Activated naive CD8-positive, alpha-beta T cell (primary cell): ENCODE results near the gene RNU4-1.

Experiments
- H3K27ac Mint-ChIP-seq: one replicate; pipeline ENCODE4 v1.8.0; 2021; ENCODE audit warnings: mixed read lengths
- H3K27me3 Mint-ChIP-seq: one replicate; pipeline ENCODE4 v1.8.0; 2021; ENCODE audit warnings: mixed read lengths
- H3K36me3 Mint-ChIP-seq: one replicate; pipeline ENCODE4 v1.8.0; 2021; ENCODE audit warnings: mixed read lengths
- H3K4me1 Mint-ChIP-seq: one replicate; pipeline ENCODE4 v1.8.0; 2021; ENCODE audit warnings: low read depth, mixed read lengths
- H3K4me3 Mint-ChIP-seq: one replicate; pipeline ENCODE4 v1.8.0; 2021; ENCODE audit warnings: mild to moderate bottlenecking, mixed read lengths
- H3K9me3 Mint-ChIP-seq: one replicate; pipeline ENCODE4 v1.8.0; 2021; ENCODE audit warnings: low read depth, mixed read lengths

The RNU4-1 gene

GRCh38 chr12:120266180-120266870 is 26.7 kb downstream of the RNU4-1 start:
- H3K9me3 Mint-ChIP-seq = no peaks in the 10 kb centered on the region
- H3K4me1 Mint-ChIP-seq = peaks cover 38% of the 10 kb centered on the region

GRCh38 chr12:120265473-120266179 is 27.4 kb downstream of the RNU4-1 start, which contains the start of gene PXN:
TSS of gene PXN (minus strand) at chr12:120265730. CDS start at chr12:120265629, 101 bp downstream.
- Mint-ChIP-seq H3K36me3 (no peaks in the 10 kb centered on the region), H3K4me1 (peaks cover 45% of the 10 kb centered on the region), H3K4me3 (peak within 1 kb of the TSS; percentile 92), H3K9me3 (no peaks in the 10 kb centered on the region), H3K27ac (peak within 1 kb of the TSS; percentile 85), H3K27me3 (no peaks in the 10 kb centered on the region)

More at GRCh38 chr12:120266180-120266870, 26.7 kb downstream of the RNU4-1 start:
- no peaks in the 10 kb centered on the region for H3K36me3 Mint-ChIP-seq
- peak overlapping the region; percentile 83 for H3K27ac Mint-ChIP-seq
- no peaks in the 10 kb centered on the region for H3K27me3 Mint-ChIP-seq
- H3K4me3 Mint-ChIP-seq = peak overlapping the region; percentile 88

- Mint-ChIP-seq H3K27ac (peak overlapping the region; percentile 85), H3K9me3 (no peaks in the 10 kb centered on the region), H3K4me3 (peak overlapping the region; percentile 92), H3K36me3 (no peaks in the 10 kb centered on the region), H3K27me3 (no peaks in the 10 kb centered on the region), H3K4me1 (peaks cover 52% of the 10 kb centered on the region)
Measured at GRCh38 chr12:120264904-120265472, 28.0 kb downstream of the RNU4-1 start.

DNA sequence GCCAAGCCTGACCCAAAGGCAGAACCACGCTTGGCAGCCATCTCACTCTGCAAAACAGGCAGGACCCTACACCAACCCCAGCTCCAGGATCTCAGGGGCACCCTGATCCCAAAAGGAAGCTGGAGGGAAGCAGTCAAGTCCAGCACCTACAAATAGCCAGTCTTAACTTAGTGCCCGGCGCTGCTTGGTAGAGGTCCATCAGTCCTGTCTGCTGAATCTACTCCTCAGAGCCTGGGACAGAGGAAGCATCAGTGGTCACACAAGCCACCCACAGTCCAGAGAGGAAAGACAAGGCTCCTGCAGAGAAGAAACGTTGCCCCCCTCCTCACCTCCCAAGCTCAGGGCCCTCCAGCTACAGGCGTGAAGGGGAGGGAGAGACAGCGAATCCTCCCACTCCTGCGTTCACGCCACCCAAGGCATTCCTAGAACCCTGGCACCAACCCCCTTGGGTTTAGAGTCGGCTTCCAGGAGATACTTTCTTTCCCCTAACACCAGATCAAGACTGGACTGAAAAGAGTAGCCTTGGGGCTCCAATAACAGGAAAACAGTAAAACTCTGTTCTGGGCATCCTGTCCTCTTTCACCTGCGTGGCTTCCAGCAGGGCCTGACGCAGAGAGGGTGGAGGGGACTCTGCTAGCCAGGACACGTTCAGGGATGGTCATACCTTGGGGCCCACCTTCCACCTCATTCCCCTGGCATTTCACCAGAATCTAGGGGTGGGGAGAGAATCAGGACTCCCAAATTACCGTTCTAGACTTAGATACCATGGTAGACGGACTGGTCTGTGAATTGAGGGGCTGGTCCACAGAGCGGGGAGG is 28.7 kb downstream of the RNU4-1 start:
- Mint-ChIP-seq H3K27me3 (no peaks in the 10 kb centered on the region), H3K4me1 (peaks cover 59% of the 10 kb centered on the region), H3K36me3 (no peaks in the 10 kb centered on the region), H3K4me3 (peak overlapping the region; percentile 92), H3K27ac (peak overlapping the region; percentile 85), H3K9me3 (no peaks in the 10 kb centered on the region)

DNA sequence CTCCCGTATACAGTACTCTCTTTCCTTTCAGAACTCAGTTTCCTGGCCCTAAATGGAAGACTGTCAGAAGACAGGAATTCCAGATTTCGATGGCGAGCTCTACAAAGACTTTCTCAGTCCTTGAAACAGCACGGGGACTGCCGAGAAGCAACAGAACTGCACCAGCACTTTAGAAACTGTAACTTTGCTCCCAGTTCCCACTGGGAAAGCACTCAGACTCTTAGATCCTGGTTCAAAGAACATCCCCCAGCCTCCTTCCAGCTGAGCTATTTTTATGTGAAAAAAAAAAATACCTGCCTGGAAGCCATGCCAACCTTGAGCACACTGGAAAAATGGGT is 29.3 kb downstream of the RNU4-1 start:
- Mint-ChIP-seq H3K4me3 (peak overlapping the region; percentile 92), H3K4me1 (peaks cover 60% of the 10 kb centered on the region), H3K36me3 (no peaks in the 10 kb centered on the region), H3K9me3 (no peaks in the 10 kb centered on the region), H3K27ac (peak overlapping the region; percentile 85), H3K27me3 (no peaks in the 10 kb centered on the region)

DNA sequence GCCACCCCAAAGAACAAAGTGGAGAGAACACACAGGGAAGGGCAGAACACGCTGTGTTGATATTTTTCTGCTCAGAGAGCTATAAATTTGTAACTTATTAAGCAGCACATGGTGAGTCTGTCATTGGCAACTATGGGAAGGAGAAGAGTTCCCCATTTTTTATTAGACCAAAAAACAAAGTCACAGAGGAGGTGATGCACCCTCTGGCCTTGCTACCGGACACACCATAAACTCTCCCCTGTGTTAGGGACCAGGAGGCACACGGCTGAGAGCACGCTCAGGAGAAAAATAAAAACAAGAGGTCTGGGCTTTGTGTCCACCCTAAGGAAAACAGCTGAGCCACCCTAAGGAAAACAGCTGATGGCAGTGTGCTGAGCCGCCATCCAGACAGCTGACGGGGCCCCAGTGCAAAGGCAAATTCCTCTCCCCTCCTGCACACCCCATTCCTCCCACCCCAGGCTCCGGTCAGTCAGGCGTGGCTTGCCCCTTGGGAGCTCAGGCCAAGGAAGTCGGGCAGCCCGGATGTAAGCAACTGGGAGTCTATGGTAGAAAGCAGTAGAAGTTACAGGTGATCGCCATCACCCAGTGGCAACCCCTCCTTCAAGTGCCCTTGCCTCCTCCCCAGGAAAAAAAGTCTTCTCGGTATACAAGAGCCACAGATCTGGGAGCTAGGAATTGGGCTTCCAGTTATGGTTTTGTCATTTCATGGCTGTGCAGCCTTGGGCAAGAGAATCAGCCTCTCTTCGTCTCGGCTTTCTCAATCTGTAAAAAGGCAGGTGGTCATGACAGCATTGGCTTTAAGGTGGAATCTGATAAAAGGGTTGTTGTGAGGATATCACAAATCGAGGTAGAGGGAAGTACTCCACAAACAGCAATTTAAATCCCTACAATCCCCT is 29.9 kb downstream of the RNU4-1 start:
- Mint-ChIP-seq H3K27me3 (no peaks in the 10 kb centered on the region), H3K36me3 (no peaks in the 10 kb centered on the region), H3K9me3 (no peaks in the 10 kb centered on the region), H3K4me3 (peak overlapping the region; percentile 92), H3K4me1 (peaks cover 66% of the 10 kb centered on the region), H3K27ac (peak overlapping the region; percentile 76)

DNA sequence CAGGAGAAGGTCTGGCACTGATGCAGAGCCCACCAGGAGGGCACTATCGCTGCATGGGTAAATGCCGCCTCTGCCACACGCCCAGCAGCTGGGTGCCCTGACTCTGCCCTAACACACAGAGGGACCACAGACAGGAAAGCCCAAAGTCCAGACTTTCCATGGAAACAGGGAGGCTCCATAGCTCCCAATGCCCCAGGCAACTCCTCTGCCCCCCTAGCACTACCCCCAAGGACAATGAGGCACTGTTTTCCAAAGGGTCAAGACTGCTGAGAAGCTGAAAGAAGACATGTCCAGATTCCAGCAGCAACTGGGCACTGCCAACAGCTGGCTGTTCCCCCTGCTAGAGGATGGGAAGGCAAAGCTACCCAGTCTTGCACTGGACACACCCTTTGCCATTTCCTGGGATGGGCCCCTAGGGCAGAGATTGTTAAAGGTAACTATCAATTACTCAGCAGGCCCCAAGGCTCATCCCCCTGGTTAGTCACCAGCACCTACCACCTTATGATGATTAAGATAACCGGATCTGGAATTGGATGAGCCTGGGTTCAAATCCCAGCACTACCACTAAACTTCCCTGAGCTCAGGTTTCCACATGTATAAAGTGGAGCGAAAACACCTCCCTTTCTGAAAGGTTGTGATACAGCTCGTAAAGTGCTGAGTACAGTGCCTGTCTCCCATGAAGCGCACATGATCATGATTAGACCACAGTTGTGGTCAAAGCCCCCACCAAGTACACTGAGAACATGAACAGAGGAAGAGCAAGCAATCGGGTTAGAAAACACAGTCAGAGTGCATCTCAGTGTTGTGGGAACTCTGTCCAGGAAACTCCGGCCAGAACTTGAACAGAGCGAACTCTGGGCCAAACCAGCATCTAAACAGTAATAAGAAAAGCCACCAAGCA is 30.8 kb downstream of the RNU4-1 start:
- Mint-ChIP-seq H3K9me3 (no peaks in the 10 kb centered on the region), H3K27me3 (no peaks in the 10 kb centered on the region), H3K27ac (peak overlapping the region; percentile 76), H3K4me1 (peaks cover 75% of the 10 kb centered on the region), H3K4me3 (peak overlapping the region; percentile 81), H3K36me3 (no peaks in the 10 kb centered on the region)

DNA sequence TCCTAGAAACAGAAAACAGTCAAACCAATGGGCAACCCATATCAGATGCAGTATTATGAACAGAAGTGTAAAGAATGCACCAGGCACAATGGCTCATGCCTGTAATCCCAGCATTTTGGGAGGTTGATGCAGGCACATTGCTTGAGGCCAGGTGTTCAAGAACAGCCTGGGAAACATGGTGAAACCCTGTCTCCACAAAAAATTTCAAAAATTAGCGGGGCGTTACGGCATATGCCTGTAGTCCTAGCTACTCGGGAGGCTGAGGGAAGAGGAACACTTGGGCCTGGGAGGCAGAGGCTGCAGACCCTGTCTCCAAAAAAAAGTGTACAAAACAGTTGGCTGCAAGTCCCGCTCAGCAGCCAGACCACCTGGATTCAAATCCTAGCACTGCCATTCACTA is 32.4 kb downstream of the RNU4-1 start:
- Mint-ChIP-seq H3K4me3 (peak overlapping the region; percentile 38), H3K4me1 (peaks cover 82% of the 10 kb centered on the region), H3K36me3 (no peaks in the 10 kb centered on the region)

DNA sequence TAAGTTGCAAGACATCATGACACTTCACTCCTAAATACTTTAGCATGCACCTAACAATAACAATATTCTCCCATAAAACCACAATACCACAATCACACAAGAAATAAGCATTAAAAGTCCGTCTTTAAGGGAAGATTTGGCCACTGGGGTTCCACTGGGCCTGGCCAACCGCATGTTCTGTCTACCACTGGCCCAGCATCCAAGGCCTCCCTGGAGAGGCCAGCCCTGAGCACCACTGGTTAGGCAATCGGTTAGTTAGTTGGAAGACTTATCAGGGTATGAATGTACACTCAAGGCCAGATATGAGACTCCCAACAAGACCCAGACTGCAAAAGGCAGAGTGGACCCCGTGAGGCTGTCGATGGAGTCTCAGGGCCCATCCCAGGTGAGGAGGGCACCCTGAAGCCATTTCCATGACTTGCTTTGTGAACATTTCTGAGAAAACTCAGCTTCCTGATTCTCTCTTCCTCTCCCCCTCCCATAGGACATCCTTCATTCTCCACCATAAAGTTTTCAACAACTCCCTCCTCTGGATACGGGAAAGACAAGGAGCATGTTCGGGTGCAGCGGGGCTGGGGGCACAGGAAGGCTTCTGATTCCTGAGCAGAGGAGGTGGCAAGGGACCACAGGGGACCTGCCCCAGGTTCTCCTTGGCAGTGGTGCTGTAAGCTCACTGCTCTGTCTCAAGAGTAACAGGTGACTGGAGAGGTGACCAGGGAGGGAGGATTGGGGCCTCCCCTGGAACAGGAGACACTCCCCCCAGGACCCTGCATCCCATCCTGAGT is 33.4 kb downstream of the RNU4-1 start:
- Mint-ChIP-seq H3K27ac (peak overlapping the region; percentile 54), H3K36me3 (peaks cover 4% of the 10 kb centered on the region), H3K4me3 (no peak overlapping the region), H3K9me3 (no peaks in the 10 kb centered on the region), H3K4me1 (peaks cover 86% of the 10 kb centered on the region), H3K27me3 (no peaks in the 10 kb centered on the region)

More for the DNA sequence above, 32.4 kb downstream of the RNU4-1 start:
- Mint-ChIP-seq H3K27me3 (no peaks in the 10 kb centered on the region), H3K27ac (peak overlapping the region; percentile 70), H3K9me3 (no peaks in the 10 kb centered on the region)

DNA sequence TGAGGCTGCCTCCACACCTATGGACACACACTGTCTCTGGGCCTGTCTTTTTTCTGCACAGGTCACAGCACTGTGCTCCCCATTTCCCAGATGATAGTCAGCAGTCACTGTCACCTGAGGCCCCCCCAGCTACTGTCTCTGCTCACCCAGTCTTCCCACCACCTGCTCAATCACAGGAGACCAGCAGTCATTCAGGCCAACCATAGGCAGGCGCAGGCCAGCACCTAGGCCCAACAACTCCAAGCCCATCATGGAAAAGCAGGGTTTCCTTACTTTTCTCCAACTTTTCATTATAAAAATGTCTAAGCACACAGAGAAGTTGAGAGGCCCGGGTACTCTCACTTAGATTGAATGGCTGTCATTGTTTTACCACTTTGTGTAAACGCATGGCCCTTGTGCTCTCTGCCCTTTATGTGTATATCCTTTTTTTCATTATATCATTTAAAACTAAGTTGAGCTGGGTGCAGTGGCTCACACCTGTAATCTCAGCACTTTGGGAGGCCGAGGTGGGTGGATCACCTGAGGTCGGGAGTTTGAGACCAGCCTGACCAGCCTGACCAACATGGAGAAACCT is 34.6 kb downstream of the RNU4-1 start:
- peak overlapping the region; percentile 67 for H3K27ac Mint-ChIP-seq
- H3K9me3 Mint-ChIP-seq = no peaks in the 10 kb centered on the region
- peaks cover 6% of the 10 kb centered on the region for H3K36me3 Mint-ChIP-seq
- H3K4me1 Mint-ChIP-seq = peaks cover 83% of the 10 kb centered on the region
- no peak overlapping the region for H3K4me3 Mint-ChIP-seq
- no peaks in the 10 kb centered on the region for H3K27me3 Mint-ChIP-seq

GRCh38 chr12:120257041-120257821 is 35.8 kb downstream of the RNU4-1 start:
- peaks cover 85% of the 10 kb centered on the region for H3K4me1 Mint-ChIP-seq
- H3K36me3 Mint-ChIP-seq = peaks cover 6% of the 10 kb centered on the region
- H3K27me3 Mint-ChIP-seq = no peaks in the 10 kb centered on the region
- no peaks in the 10 kb centered on the region for H3K9me3 Mint-ChIP-seq
- H3K27ac Mint-ChIP-seq = peak overlapping the region; percentile 83
- no peak overlapping the region for H3K4me3 Mint-ChIP-seq

- Mint-ChIP-seq H3K4me1 (peaks cover 83% of the 10 kb centered on the region), H3K9me3 (no peaks in the 10 kb centered on the region), H3K4me3 (peak overlapping the region; percentile 8), H3K27ac (peak overlapping the region; percentile 70), H3K36me3 (peaks cover 6% of the 10 kb centered on the region), H3K27me3 (no peaks in the 10 kb centered on the region)
Measured at GRCh38 chr12:120254809-120255208, 38.2 kb downstream of the RNU4-1 start.
